Limb (tissue), 2 donors: ENCODE results near the gene RAPGEF4.

Experiments used
- DNase-seq, 2 donors: peaks; one replicate each; pipeline ENCODE4 v3.0.0-alpha.2; 2016; ENCODE audit errors: extremely low spot score in 2 of 2

RAPGEF4 gene

GRCh38 chr2:172996387-172996961, 260.8 kb downstream of the RAPGEF4 start:
- DNase-seq, result no peak

- DNase-seq, result no peak
These were observed 261.4 kb downstream of the RAPGEF4 start for GRCh38 chr2:172997031-172997430.

GRCh38 chr2:172998547-172999272, 263.1 kb downstream of the RAPGEF4 start:
- no peak for DNase-seq

- DNase-seq, result no peak
These were observed 264.2 kb downstream of the RAPGEF4 start for GRCh38 chr2:172999641-173000386.

- no peak for DNase-seq
These were observed 266.3 kb downstream of the RAPGEF4 start for GRCh38 chr2:173001664-173002604.

GRCh38 chr2:173002751-173003541, 267.3 kb downstream of the RAPGEF4 start:
- no peak for DNase-seq

- DNase-seq, result no peak
These were observed 273.1 kb downstream of the RAPGEF4 start for GRCh38 chr2:173008786-173009185.

GRCh38 chr2:173010233-173010632, 274.6 kb downstream of the RAPGEF4 start:
- DNase-seq, result no peak

GRCh38 chr2:173016451-173016850, 280.8 kb downstream of the RAPGEF4 start:
- DNase-seq, result no peak

- no peak for DNase-seq
These were observed 282.2 kb downstream of the RAPGEF4 start for GRCh38 chr2:173017646-173018420.

- no peak for DNase-seq
These were observed 284.1 kb downstream of the RAPGEF4 start for GRCh38 chr2:173019755-173020154.

- DNase-seq, result no peak
These were observed 286.3 kb downstream of the RAPGEF4 start for GRCh38 chr2:173021939-173022371.

- no peak for DNase-seq
These were observed 288.1 kb downstream of the RAPGEF4 start for GRCh38 chr2:173023718-173024117.

GRCh38 chr2:173026479-173026878, 290.8 kb downstream of the RAPGEF4 start:
- DNase-seq, result no peak

- peak; percentile 88 to 91 for DNase-seq
These were observed 291.8 kb downstream of the RAPGEF4 start for GRCh38 chr2:173027181-173028128.

GRCh38 chr2:173028141-173028540, 292.5 kb downstream of the RAPGEF4 start:
- DNase-seq, result no peak

- no peak for DNase-seq
These were observed 293.0 kb downstream of the RAPGEF4 start for GRCh38 chr2:173028671-173029070.
